SU-DHL-6 (cell line): ENCODE data around the gene IFIT3.

Experiments used
- H2AFZ ChIP-seq: fragments of 200-600 bp; sonication (generic); 2 replicates; pipeline ENCODE4 v1.6.1; 2014; ENCODE audit warnings: low read depth, mild to moderate bottlenecking, moderate library complexity, mixed read lengths, antibody characterized with exemption, low read length; ENCODE audit not compliant: severe bottlenecking
- H3F3A ChIP-seq: fragments of 200-600 bp; shearing (Covaris generic); 2 replicates; pipeline ENCODE4 v1.6.0; 2016; ENCODE audit warnings: antibody characterized with exemption, mild to moderate bottlenecking; ENCODE audit not compliant: insufficient read depth
- H3K27ac ChIP-seq: fragments of 200-600 bp; sonication (generic); 2 replicates; pipeline ENCODE4 v1.5.1; 2016; ENCODE audit warnings: low read depth, mild to moderate bottlenecking, low read length, moderate library complexity, mixed read lengths
- H3K27me3 ChIP-seq: fragments of 200-600 bp; sonication (generic), shearing (Covaris generic); 2 replicates; pipeline ENCODE4 v1.6.0; 2014; ENCODE audit warnings: mild to moderate bottlenecking, low read length
- H3K36me3 ChIP-seq: fragments of 200-600 bp; sonication (generic); 2 replicates; pipeline ENCODE4 v1.6.1; 2014; ENCODE audit warnings: mild to moderate bottlenecking, low read length, mixed read lengths
- H3K4me2 ChIP-seq: fragments of 300-600, 200-600 bp; shearing (Covaris generic), sonication (generic); 2 replicates; pipeline ENCODE4 v1.6.0; 2014; ENCODE audit warnings: low read length, low read depth, mild to moderate bottlenecking; ENCODE audit not compliant: poor library complexity, severe bottlenecking
- H3K4me3 ChIP-seq: fragments of 200-600 bp; sonication (generic); 2 replicates; pipeline ENCODE4 v1.5.1; 2014; ENCODE audit warnings: antibody characterized with exemption, low read length, mild to moderate bottlenecking, mixed read lengths; ENCODE audit not compliant: insufficient read depth, poor library complexity, severe bottlenecking
- H3K79me2 ChIP-seq: fragments of 200-600 bp; sonication (generic); 2 replicates; pipeline ENCODE4 v1.6.1; 2014; ENCODE audit warnings: mild to moderate bottlenecking, low read length, moderate library complexity; ENCODE audit not compliant: insufficient read depth
- H3K9ac ChIP-seq: fragments of 200-600 bp; sonication (generic); 2 replicates; pipeline ENCODE4 v1.7.0; 2014; ENCODE audit warnings: mild to moderate bottlenecking, low read length
- H3K9me2 ChIP-seq: fragments of 200-600 bp; sonication (generic); replicated peaks from 2 replicates; pipeline ENCODE4 v1.6.1; 2014; ENCODE audit warnings: low read length; ENCODE audit not compliant: insufficient read depth
- H3K9me3 ChIP-seq: fragments of 200-600 bp; sonication (generic); 2 replicates; pipeline ENCODE4 v1.6.1; 2014; ENCODE audit warnings: low read length, mixed read lengths; ENCODE audit not compliant: insufficient read depth
- H4K20me1 ChIP-seq: fragments of 200-600 bp; sonication (generic); 2 replicates; pipeline ENCODE4 v1.6.1; 2014; ENCODE audit warnings: low read depth, mild to moderate bottlenecking, antibody characterized with exemption, low read length, moderate library complexity, mixed read lengths
- EZH2phosphoT487 ChIP-seq: fragments of 200-600 bp; sonication (generic), shearing (Covaris generic); conservative IDR thresholded peaks from 2 replicates; pipeline ENCODE4 v1.6.1; 2018; ENCODE audit warnings: mild to moderate bottlenecking, antibody characterized with exemption, low read length, moderate library complexity, mixed read lengths
- TF ChIP-seq, protein P1 (sequence below): fragments of 200-600 bp; sonication (generic); IDR thresholded peaks from one replicate; pipeline ENCODE4 v1.5.1; 2017; ENCODE audit warnings: antibody characterized with exemption, mild to moderate bottlenecking, low read length, moderate library complexity; ENCODE audit not compliant: insufficient read depth, poor library complexity, severe bottlenecking

The IFIT3 gene

DNA sequence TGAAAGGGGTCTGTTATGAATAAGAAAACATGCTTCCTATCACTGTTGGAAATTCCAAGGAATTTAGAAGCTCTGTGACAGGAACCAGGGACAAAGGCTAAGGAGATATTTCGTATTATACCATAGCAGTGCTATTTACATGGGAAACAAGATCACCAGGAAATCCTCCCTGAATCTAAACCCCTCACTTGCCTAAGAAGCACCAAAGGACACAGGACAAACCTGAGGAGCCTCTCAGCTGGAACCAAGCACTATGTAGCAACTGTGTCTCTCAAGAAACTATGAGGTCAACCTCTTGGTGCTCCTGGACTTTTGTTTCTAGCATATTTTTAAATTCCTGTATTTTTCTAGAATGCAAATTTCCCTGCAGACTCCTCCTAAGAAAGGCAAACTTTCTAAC lies 29.3 kb downstream of the IFIT3 start:
- H3K4me2 ChIP-seq, result no peak overlapping the region
- no peaks in the 10 kb centered on the region for H3K9me2 ChIP-seq
- no peaks in the 10 kb centered on the region for H3K36me3 ChIP-seq
- H3K9me3 ChIP-seq, result no peaks in the 10 kb centered on the region
- no peaks in the 10 kb centered on the region for H3K27me3 ChIP-seq
- H3K79me2 ChIP-seq, result no peaks in the 10 kb centered on the region
- no peak for TF ChIP-seq EZH2phosphoT487
- TF ChIP-seq, protein P1, sequence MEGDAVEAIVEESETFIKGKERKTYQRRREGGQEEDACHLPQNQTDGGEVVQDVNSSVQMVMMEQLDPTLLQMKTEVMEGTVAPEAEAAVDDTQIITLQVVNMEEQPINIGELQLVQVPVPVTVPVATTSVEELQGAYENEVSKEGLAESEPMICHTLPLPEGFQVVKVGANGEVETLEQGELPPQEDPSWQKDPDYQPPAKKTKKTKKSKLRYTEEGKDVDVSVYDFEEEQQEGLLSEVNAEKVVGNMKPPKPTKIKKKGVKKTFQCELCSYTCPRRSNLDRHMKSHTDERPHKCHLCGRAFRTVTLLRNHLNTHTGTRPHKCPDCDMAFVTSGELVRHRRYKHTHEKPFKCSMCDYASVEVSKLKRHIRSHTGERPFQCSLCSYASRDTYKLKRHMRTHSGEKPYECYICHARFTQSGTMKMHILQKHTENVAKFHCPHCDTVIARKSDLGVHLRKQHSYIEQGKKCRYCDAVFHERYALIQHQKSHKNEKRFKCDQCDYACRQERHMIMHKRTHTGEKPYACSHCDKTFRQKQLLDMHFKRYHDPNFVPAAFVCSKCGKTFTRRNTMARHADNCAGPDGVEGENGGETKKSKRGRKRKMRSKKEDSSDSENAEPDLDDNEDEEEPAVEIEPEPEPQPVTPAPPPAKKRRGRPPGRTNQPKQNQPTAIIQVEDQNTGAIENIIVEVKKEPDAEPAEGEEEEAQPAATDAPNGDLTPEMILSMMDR, result no peak
- no peak overlapping the region for H3K27ac ChIP-seq
- H3K9ac ChIP-seq, result no peak overlapping the region
- H3F3A ChIP-seq, result no peaks in the 10 kb centered on the region
- H4K20me1 ChIP-seq, result no peaks in the 10 kb centered on the region
- H2AFZ ChIP-seq, result no peak overlapping the region
- no peak overlapping the region for H3K4me3 ChIP-seq

DNA sequence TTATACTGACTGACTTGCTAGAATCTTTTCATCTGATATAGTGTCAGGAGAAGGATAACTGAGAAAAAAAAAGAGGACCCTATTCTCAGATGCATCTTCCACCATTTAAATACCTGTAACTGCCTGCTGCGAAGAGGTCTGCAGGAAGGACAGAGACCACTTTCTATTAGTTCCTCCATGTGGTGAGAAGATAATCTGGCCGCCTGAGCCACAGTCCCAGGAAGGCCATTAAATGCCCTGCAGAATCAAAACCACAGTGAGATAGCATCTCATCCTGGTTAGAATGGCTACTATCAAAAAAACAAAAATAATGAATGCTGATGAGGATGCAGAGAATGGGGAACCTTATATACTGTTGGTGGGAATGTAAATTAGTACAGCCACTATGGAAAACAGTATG lies 30.2 kb downstream of the IFIT3 start:
- no peaks in the 10 kb centered on the region for H3K9me2 ChIP-seq
- H3K9ac ChIP-seq, result no peak overlapping the region
- H3K36me3 ChIP-seq, result no peaks in the 10 kb centered on the region
- no peak for TF ChIP-seq EZH2phosphoT487
- TF ChIP-seq, protein P1, result no peak
- H3K4me2 ChIP-seq, result no peak overlapping the region
- H2AFZ ChIP-seq, result no peak overlapping the region
- H3K27ac ChIP-seq, result no peak overlapping the region
- no peaks in the 10 kb centered on the region for H4K20me1 ChIP-seq
- no peaks in the 10 kb centered on the region for H3K27me3 ChIP-seq
- H3K79me2 ChIP-seq, result no peaks in the 10 kb centered on the region
- H3K4me3 ChIP-seq, result no peak overlapping the region
- no peaks in the 10 kb centered on the region for H3F3A ChIP-seq
- no peaks in the 10 kb centered on the region for H3K9me3 ChIP-seq

DNA sequence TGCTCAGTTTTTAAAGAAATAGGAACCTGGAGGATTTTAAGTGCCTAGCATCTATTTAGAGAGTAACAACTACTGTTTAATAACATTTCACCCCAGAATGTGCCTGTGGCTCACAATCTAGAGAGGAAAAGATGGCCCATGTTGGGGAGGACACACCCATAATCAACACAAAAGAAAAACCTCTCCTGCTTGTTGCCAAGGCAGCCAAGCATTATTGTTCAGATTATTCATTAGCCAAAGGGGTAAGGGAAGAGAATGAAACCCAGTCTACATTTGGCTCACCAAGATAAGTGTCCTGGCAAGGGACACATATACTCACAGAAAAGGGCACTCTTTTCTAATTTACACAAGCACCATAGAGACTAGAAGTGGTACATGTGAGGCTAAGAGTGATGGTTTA lies 32.4 kb downstream of the IFIT3 start:
- Histone ChIP-seq H3K9ac (no peak overlapping the region), H4K20me1 (no peaks in the 10 kb centered on the region), H2AFZ (no peak overlapping the region), H3K4me2 (no peak overlapping the region), H3K27ac (no peak overlapping the region), H3K27me3 (no peaks in the 10 kb centered on the region), H3K9me2 (no peaks in the 10 kb centered on the region), H3K79me2 (no peaks in the 10 kb centered on the region), H3K9me3 (no peaks in the 10 kb centered on the region), H3K4me3 (no peak overlapping the region), H3K36me3 (no peaks in the 10 kb centered on the region), H3F3A (no peaks in the 10 kb centered on the region)
- no peak for TF ChIP-seq EZH2phosphoT487
- TF ChIP-seq, protein P1, result no peak

DNA sequence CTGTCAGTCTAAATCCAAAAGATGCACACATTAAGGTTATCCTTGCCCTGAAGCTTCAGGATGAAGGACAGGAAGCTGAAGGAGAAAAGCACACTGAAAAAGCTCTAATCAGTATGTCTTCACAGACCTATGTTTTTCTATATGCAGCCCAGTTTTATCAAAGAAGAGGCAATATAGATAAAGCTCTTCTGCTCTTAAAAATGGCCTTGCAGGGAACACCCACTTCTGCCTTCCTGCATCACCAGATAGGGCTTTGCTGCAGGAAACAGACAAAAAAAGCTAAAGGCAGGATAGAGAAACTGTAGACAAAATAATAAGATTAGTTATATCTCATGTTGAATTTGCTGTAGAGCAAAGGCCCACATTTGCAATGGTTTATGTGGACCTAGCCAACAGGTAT lies 35.1 kb downstream of the IFIT3 start:
- Histone ChIP-seq H3K79me2 (no peaks in the 10 kb centered on the region), H2AFZ (no peak overlapping the region), H3K9me3 (no peaks in the 10 kb centered on the region), H3F3A (no peaks in the 10 kb centered on the region), H4K20me1 (no peaks in the 10 kb centered on the region), H3K4me3 (no peak overlapping the region), H3K9me2 (no peaks in the 10 kb centered on the region), H3K9ac (no peak overlapping the region), H3K36me3 (no peaks in the 10 kb centered on the region), H3K27me3 (no peaks in the 10 kb centered on the region), H3K4me2 (no peak overlapping the region), H3K27ac (no peak overlapping the region)
- no peak for TF ChIP-seq EZH2phosphoT487
- TF ChIP-seq, protein P1, result no peak
